ENCODE data around the gene MAN1C1.
A peak's percentile ranks its signal among the peaks of the same experiment; 100 is the strongest.

Gene MAN1C1

GRCh38 chr1:25767437-25767770, 150.8 kb downstream of the MAN1C1 start:
- Histone ChIP-seq H3K27me3 (replicated peaks; ENCODE audit: control insufficient read depth, insufficient read depth, low read length, poor library complexity, severe bottlenecking) (no peaks in the 10 kb centered on the region), H3K4me3 (ENCODE audit: insufficient read depth, low read depth, low read length, poor library complexity, severe bottlenecking) (no peak overlapping the region), H3K9me3 (ENCODE audit: control insufficient read depth, low read length) (no peaks in the 10 kb centered on the region), H3K36me3 (ENCODE audit: control insufficient read depth, insufficient read depth, low read length) (peaks cover 12% of the 10 kb centered on the region), H3K4me1 (ENCODE audit: control insufficient read depth, insufficient read depth, low read length, poor library complexity, severe bottlenecking) (peaks cover 9% of the 10 kb centered on the region), H3K27ac (ENCODE audit: insufficient read depth, low read length, poor library complexity, severe bottlenecking) (no peak overlapping the region)
- no peak for DNase-seq

GRCh38 chr1:25768999-25769398, 152.4 kb downstream of the MAN1C1 start:
- no peak for DNase-seq
- Histone ChIP-seq H3K27me3 (replicated peaks; ENCODE audit: control insufficient read depth, insufficient read depth, low read length, poor library complexity, severe bottlenecking) (no peaks in the 10 kb centered on the region), H3K36me3 (ENCODE audit: control insufficient read depth, insufficient read depth, low read length) (peaks cover 10% of the 10 kb centered on the region), H3K4me3 (ENCODE audit: insufficient read depth, low read depth, low read length, poor library complexity, severe bottlenecking) (no peak overlapping the region), H3K4me1 (ENCODE audit: control insufficient read depth, insufficient read depth, low read length, poor library complexity, severe bottlenecking) (peaks cover 22% of the 10 kb centered on the region), H3K27ac (ENCODE audit: insufficient read depth, low read length, poor library complexity, severe bottlenecking) (peak overlapping the region; percentile 1), H3K9me3 (ENCODE audit: control insufficient read depth, low read length) (no peaks in the 10 kb centered on the region)

GRCh38 chr1:25769625-25770383, 153.2 kb downstream of the MAN1C1 start:
- DNase-seq, result no peak
- H3K9me3 ChIP-seq (ENCODE audit: control insufficient read depth, low read length), result no peaks in the 10 kb centered on the region
- H3K36me3 ChIP-seq (ENCODE audit: control insufficient read depth, insufficient read depth, low read length), result peaks cover 8% of the 10 kb centered on the region
- peak overlapping the region; percentile 26 for H3K27ac ChIP-seq (ENCODE audit: insufficient read depth, low read length, poor library complexity, severe bottlenecking)
- H3K4me1 ChIP-seq (ENCODE audit: control insufficient read depth, insufficient read depth, low read length, poor library complexity, severe bottlenecking), result peaks cover 29% of the 10 kb centered on the region
- H3K27me3 ChIP-seq (replicated peaks; ENCODE audit: control insufficient read depth, insufficient read depth, low read length, poor library complexity, severe bottlenecking), result no peaks in the 10 kb centered on the region
- H3K4me3 ChIP-seq (ENCODE audit: insufficient read depth, low read depth, low read length, poor library complexity, severe bottlenecking), result no peak overlapping the region

- peaks cover 36% of the 10 kb centered on the region for H3K4me1 ChIP-seq (ENCODE audit: control insufficient read depth, insufficient read depth, low read length, poor library complexity, severe bottlenecking)
- peak overlapping the region; percentile 26 for H3K27ac ChIP-seq (ENCODE audit: insufficient read depth, low read length, poor library complexity, severe bottlenecking)
- no peak overlapping the region for H3K4me3 ChIP-seq (ENCODE audit: insufficient read depth, low read depth, low read length, poor library complexity, severe bottlenecking)
- H3K9me3 ChIP-seq (ENCODE audit: control insufficient read depth, low read length), result no peaks in the 10 kb centered on the region
- DNase-seq, result no peak
- peaks cover under 1% of the 10 kb centered on the region for H3K36me3 ChIP-seq (ENCODE audit: control insufficient read depth, insufficient read depth, low read length)
- H3K27me3 ChIP-seq (replicated peaks; ENCODE audit: control insufficient read depth, insufficient read depth, low read length, poor library complexity, severe bottlenecking), result no peaks in the 10 kb centered on the region
Observed at GRCh38 chr1:25770541-25771220, 154.1 kb downstream of the MAN1C1 start.

- DNase-seq, result no peak
- no peaks in the 10 kb centered on the region for H3K36me3 ChIP-seq (ENCODE audit: control insufficient read depth, insufficient read depth, low read length)
- H3K4me3 ChIP-seq (ENCODE audit: insufficient read depth, low read depth, low read length, poor library complexity, severe bottlenecking), result no peak overlapping the region
- H3K27me3 ChIP-seq (replicated peaks; ENCODE audit: control insufficient read depth, insufficient read depth, low read length, poor library complexity, severe bottlenecking), result no peaks in the 10 kb centered on the region
- H3K27ac ChIP-seq (ENCODE audit: insufficient read depth, low read length, poor library complexity, severe bottlenecking), result peak overlapping the region; percentile 26
- no peaks in the 10 kb centered on the region for H3K9me3 ChIP-seq (ENCODE audit: control insufficient read depth, low read length)
- peaks cover 40% of the 10 kb centered on the region for H3K4me1 ChIP-seq (ENCODE audit: control insufficient read depth, insufficient read depth, low read length, poor library complexity, severe bottlenecking)
Observed at GRCh38 chr1:25771221-25772114, 154.9 kb downstream of the MAN1C1 start.

- no peaks in the 10 kb centered on the region for H3K9me3 ChIP-seq (ENCODE audit: control insufficient read depth, low read length)
- peaks cover 40% of the 10 kb centered on the region for H3K4me1 ChIP-seq (ENCODE audit: control insufficient read depth, insufficient read depth, low read length, poor library complexity, severe bottlenecking)
- H3K36me3 ChIP-seq (ENCODE audit: control insufficient read depth, insufficient read depth, low read length), result no peaks in the 10 kb centered on the region
- no peak overlapping the region for H3K27ac ChIP-seq (ENCODE audit: insufficient read depth, low read length, poor library complexity, severe bottlenecking)
- no peak overlapping the region for H3K4me3 ChIP-seq (ENCODE audit: insufficient read depth, low read depth, low read length, poor library complexity, severe bottlenecking)
- DNase-seq, result no peak
- no peaks in the 10 kb centered on the region for H3K27me3 ChIP-seq (replicated peaks; ENCODE audit: control insufficient read depth, insufficient read depth, low read length, poor library complexity, severe bottlenecking)
Observed at GRCh38 chr1:25772164-25772563, 155.6 kb downstream of the MAN1C1 start.

GRCh38 chr1:25772692-25773245, 156.2 kb downstream of the MAN1C1 start:
- H3K27me3 ChIP-seq (replicated peaks; ENCODE audit: control insufficient read depth, insufficient read depth, low read length, poor library complexity, severe bottlenecking), result no peaks in the 10 kb centered on the region
- no peaks in the 10 kb centered on the region for H3K9me3 ChIP-seq (ENCODE audit: control insufficient read depth, low read length)
- no peak overlapping the region for H3K27ac ChIP-seq (ENCODE audit: insufficient read depth, low read length, poor library complexity, severe bottlenecking)
- H3K4me1 ChIP-seq (ENCODE audit: control insufficient read depth, insufficient read depth, low read length, poor library complexity, severe bottlenecking), result peaks cover 40% of the 10 kb centered on the region
- DNase-seq, result no peak
- H3K4me3 ChIP-seq (ENCODE audit: insufficient read depth, low read depth, low read length, poor library complexity, severe bottlenecking), result no peak overlapping the region
- H3K36me3 ChIP-seq (ENCODE audit: control insufficient read depth, insufficient read depth, low read length), result no peaks in the 10 kb centered on the region

- no peak for DNase-seq
Observed at GRCh38 chr1:25773441-25774125, 157.0 kb downstream of the MAN1C1 start.

GRCh38 chr1:25774206-25774803, 157.7 kb downstream of the MAN1C1 start:
- peak overlapping the region; percentile 74 for H3K27ac ChIP-seq (ENCODE audit: insufficient read depth, low read length, poor library complexity, severe bottlenecking)
- H3K4me3 ChIP-seq (ENCODE audit: insufficient read depth, low read depth, low read length, poor library complexity, severe bottlenecking), result no peak overlapping the region
- DNase-seq, result peak in 1 of 3 donors; percentile 8

More at GRCh38 chr1:25773441-25774125, 157.0 kb downstream of the MAN1C1 start:
- Histone ChIP-seq H3K27ac (ENCODE audit: insufficient read depth, low read length, poor library complexity, severe bottlenecking) (peak overlapping the region; percentile 74), H3K9me3 (ENCODE audit: control insufficient read depth, low read length) (no peaks in the 10 kb centered on the region), H3K27me3 (replicated peaks; ENCODE audit: control insufficient read depth, insufficient read depth, low read length, poor library complexity, severe bottlenecking) (no peaks in the 10 kb centered on the region), H3K4me1 (ENCODE audit: control insufficient read depth, insufficient read depth, low read length, poor library complexity, severe bottlenecking) (peaks cover 43% of the 10 kb centered on the region), H3K36me3 (ENCODE audit: control insufficient read depth, insufficient read depth, low read length) (peaks cover 8% of the 10 kb centered on the region), H3K4me3 (ENCODE audit: insufficient read depth, low read depth, low read length, poor library complexity, severe bottlenecking) (no peak overlapping the region)

More at GRCh38 chr1:25774206-25774803, 157.7 kb downstream of the MAN1C1 start:
- H3K4me1 ChIP-seq (ENCODE audit: control insufficient read depth, insufficient read depth, low read length, poor library complexity, severe bottlenecking), result peaks cover 43% of the 10 kb centered on the region
- H3K9me3 ChIP-seq (ENCODE audit: control insufficient read depth, low read length), result no peaks in the 10 kb centered on the region
- peaks cover 11% of the 10 kb centered on the region for H3K36me3 ChIP-seq (ENCODE audit: control insufficient read depth, insufficient read depth, low read length)
- no peaks in the 10 kb centered on the region for H3K27me3 ChIP-seq (replicated peaks; ENCODE audit: control insufficient read depth, insufficient read depth, low read length, poor library complexity, severe bottlenecking)

Data from effector memory CD4-positive, alpha-beta T cell (primary cell).